Progenitor cell of endocrine pancreas (in vitro differentiated cells): ENCODE results near the gene VIPR1. TPM values are rescaled to one million over a fixed set of nuclear protein-coding genes. Genes with fewer than 3 reads are reported as not detected.

Source experiments
- DNase-seq: peaks from one replicate; pipeline ENCODE4 v3.0.0; 2021; ENCODE audit warnings: low spot score; ENCODE audit not compliant: unreplicated experiment
- H3K27ac Mint-ChIP-seq: 2 replicates; pipeline ENCODE4 v1.8.0; 2021; ENCODE audit warnings: mild to moderate bottlenecking, moderate library complexity, mixed read lengths
- H3K27me3 Mint-ChIP-seq: 2 replicates; pipeline ENCODE4 v1.8.0; 2021; ENCODE audit warnings: mixed read lengths
- H3K36me3 Mint-ChIP-seq: 2 replicates; pipeline ENCODE4 v1.8.0; 2022; ENCODE audit warnings: mixed read lengths; ENCODE audit not compliant: insufficient read depth
- H3K4me1 Mint-ChIP-seq: 2 replicates; pipeline ENCODE4 v1.8.0; 2021; ENCODE audit warnings: low read depth, mixed read lengths
- H3K4me3 Mint-ChIP-seq: 2 replicates; pipeline ENCODE4 v1.8.0; 2021; ENCODE audit warnings: low read depth, mild to moderate bottlenecking, moderate library complexity, mixed read lengths
- H3K9me3 Mint-ChIP-seq: 2 replicates; pipeline ENCODE4 v1.8.0; 2021; ENCODE audit warnings: low read depth, mixed read lengths
- CTCF ChIP-seq: fragments of 200-600 bp; sonication (generic); IDR thresholded peaks from one replicate; pipeline ENCODE4 v1.5.0; 2021; ENCODE audit warnings: antibody characterized with exemption, mild to moderate bottlenecking; ENCODE audit not compliant: unreplicated experiment
- total RNA-seq: library from RNA; stranded (reverse); gene quantifications from 2 replicates; pipeline ENCODE4 v1.2.1, GENCODE V29; 2021

Gene VIPR1
- total RNA-seq, 1 donor from 2014 or later, result 6.8 TPM

- Mint-ChIP-seq H3K27me3 (peaks cover 23% of the 10 kb centered on the region), H3K27ac (no peak overlapping the region), H3K4me3 (no peak overlapping the region), H3K4me1 (no peaks in the 10 kb centered on the region), H3K9me3 (peaks cover 24% of the 10 kb centered on the region), H3K36me3 (peaks cover 1% of the 10 kb centered on the region)
- no peak for DNase-seq
- TF ChIP-seq CTCF, result no peak
These were observed 23.6 kb upstream of the VIPR1 start for GRCh38 chr3:42478830-42479229.

GRCh38 chr3:42486814-42487565, 15.5 kb upstream of the VIPR1 start:
- no peak overlapping the region for H3K4me3 Mint-ChIP-seq
- H3K4me1 Mint-ChIP-seq, result no peaks in the 10 kb centered on the region
- no peak for DNase-seq
- peaks cover 9% of the 10 kb centered on the region for H3K9me3 Mint-ChIP-seq
- H3K36me3 Mint-ChIP-seq, result no peaks in the 10 kb centered on the region
- TF ChIP-seq CTCF, result no peak
- no peak overlapping the region for H3K27ac Mint-ChIP-seq
- H3K27me3 Mint-ChIP-seq, result peaks cover 14% of the 10 kb centered on the region

- H3K27me3 Mint-ChIP-seq, result peaks cover 15% of the 10 kb centered on the region
- H3K36me3 Mint-ChIP-seq, result no peaks in the 10 kb centered on the region
- no peak overlapping the region for H3K4me3 Mint-ChIP-seq
- no peak for DNase-seq
- H3K9me3 Mint-ChIP-seq, result no peaks in the 10 kb centered on the region
- no peak overlapping the region for H3K27ac Mint-ChIP-seq
- no peak for TF ChIP-seq CTCF
- H3K4me1 Mint-ChIP-seq, result no peaks in the 10 kb centered on the region
These were observed 13.8 kb upstream of the VIPR1 start for GRCh38 chr3:42488687-42489086.

- DNase-seq, result no peak
These were observed 13.1 kb upstream of the VIPR1 start for GRCh38 chr3:42489116-42489936.

More at GRCh38 chr3:42489116-42489936, 13.1 kb upstream of the VIPR1 start:
- TF ChIP-seq CTCF, result no peak
- H3K4me1 Mint-ChIP-seq, result no peaks in the 10 kb centered on the region
- peaks cover 15% of the 10 kb centered on the region for H3K27me3 Mint-ChIP-seq
- no peaks in the 10 kb centered on the region for H3K36me3 Mint-ChIP-seq
- H3K27ac Mint-ChIP-seq, result no peak overlapping the region
- H3K4me3 Mint-ChIP-seq, result no peak overlapping the region
- H3K9me3 Mint-ChIP-seq, result no peaks in the 10 kb centered on the region
